Measurements from ENCODE around the gene EVL. TPM values are rescaled to one million over a fixed set of nuclear protein-coding genes. Genes with fewer than 3 reads are reported as not detected.
"Not testable (repeated sequence)": the region's sequence is repeated elsewhere in the genome, so short reads cannot be mapped to it uniquely, and the experiment has no call there.

The EVL gene
- polyA plus RNA-seq, 3 donors, result 130 to 192 (median 156) TPM

DNA sequence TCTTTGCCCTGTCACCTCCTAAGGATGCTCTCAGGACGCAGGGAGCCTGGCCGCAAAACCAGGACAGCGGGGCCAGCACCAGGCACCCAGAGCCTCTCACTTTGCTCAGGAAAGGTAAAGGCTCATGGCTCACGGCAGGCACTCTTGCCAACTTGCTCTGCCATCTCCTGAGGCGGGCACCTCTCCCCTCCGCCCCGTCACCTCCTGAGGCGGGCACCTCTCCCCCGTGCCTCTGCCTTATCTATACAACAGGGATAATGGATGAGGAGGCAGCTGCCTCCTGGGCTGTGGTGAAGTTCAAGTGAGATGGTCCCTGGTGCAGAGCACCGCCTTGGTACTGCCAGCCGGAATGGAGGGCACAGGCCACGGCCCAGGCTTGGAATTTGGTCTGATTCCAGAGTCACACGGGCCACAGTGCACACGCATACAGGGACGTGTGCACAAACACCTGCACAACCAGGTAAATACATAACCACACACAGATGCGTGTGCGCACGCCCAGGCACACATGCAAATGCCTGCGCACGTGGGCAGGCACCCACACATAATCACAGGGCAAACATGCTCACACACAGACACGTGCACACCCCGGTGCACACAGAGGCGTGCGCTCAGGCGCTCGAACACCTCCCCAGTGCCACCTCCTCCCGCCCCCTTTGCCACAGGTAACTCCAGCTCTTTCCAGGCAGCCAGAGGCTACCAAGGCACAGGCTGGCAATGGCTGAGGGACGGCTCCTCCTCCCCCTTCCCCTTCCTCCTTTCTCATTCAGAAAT is 82.7 kb downstream of the EVL start:
- no peak for DNase-seq (ENCODE audit: extremely low read depth in 1 of 11, low read depth in 9 of 11, low spot score in 4 of 11)

DNA sequence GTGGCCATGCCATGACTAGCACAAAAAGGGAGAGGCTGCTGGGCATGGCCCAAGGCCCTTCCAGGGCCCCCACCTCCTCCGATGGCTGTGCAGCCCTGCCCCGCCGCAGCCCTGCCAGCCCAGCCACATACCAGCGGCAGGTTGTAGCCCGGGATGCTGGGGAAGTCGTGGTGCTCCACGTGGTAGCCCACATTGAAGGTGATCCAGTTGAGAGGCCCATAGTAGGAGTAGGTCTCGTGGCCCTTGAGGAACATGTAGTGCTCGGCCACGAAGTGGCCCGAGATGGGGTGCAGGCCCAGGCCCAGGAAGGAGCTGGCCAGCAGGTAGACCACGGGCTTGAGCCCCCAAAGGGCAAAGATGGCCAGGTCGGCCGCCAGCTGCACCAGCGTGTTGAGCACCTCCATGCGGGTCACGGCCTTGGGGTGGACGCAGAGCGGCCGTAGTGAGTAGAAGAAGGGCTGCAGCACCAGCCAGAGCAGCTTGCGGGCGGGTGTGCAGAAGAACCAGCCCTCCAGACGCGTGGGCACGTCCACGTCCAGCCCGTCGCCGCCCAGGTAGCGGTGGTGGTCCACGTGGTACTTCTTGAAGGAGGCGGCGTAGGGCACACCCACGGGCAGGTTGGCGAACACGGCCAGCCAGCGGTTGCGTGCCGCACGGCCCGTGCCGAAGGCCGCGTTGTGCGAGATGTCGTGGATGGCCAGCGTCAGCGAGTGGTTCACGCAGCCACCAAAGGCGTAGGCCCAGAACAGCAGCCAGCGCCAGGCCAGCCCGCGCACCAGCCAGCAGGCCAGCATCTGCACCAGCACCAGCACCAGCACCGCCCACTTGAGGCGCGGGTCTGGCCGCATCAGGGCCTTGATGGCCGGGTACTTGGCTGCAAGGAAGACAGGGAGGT is 83.9 kb downstream of the EVL start:
- no peak for DNase-seq (ENCODE audit: extremely low read depth in 1 of 11, low read depth in 9 of 11, low spot score in 4 of 11)

DNA sequence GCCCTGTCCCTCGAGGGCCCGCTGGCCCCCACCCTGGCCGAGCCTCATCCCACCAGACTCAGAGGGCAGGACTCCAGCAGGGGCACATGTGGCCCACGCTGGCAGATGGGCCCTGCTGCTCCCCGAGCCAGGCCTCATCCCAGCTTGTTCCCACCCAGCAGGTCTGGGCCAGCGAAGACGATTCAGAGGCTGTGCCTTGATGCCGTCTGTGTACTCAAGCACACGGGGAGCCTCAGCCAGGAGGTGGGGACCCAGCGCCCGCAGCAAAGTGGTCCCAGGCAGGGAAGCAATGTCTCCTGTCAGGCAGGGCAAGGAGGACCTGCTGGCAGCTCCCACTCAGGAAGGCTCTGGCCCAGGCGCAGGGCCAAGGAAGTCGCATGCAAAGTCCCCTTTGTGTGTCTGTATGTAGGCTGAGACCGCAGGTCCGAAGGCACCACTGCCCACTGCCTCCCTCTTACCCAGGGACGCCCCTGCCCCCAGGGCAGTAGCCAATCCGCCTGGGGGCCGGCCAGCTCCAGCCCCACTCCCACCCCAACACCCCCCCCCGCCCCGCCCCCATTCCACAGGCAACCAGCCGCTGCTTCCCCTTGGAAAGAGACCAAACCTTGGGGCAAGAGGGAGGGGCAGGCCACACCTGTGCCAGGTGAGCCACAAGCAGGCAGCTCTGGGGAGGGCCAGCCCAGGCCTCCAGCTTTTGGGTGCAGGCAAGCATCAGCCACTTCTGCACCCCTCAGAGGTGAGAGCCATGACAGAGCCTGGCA is 84.8 kb downstream of the EVL start:
- DNase-seq (ENCODE audit: extremely low read depth in 1 of 11, low read depth in 9 of 11, low spot score in 4 of 11), result no peak

DNA sequence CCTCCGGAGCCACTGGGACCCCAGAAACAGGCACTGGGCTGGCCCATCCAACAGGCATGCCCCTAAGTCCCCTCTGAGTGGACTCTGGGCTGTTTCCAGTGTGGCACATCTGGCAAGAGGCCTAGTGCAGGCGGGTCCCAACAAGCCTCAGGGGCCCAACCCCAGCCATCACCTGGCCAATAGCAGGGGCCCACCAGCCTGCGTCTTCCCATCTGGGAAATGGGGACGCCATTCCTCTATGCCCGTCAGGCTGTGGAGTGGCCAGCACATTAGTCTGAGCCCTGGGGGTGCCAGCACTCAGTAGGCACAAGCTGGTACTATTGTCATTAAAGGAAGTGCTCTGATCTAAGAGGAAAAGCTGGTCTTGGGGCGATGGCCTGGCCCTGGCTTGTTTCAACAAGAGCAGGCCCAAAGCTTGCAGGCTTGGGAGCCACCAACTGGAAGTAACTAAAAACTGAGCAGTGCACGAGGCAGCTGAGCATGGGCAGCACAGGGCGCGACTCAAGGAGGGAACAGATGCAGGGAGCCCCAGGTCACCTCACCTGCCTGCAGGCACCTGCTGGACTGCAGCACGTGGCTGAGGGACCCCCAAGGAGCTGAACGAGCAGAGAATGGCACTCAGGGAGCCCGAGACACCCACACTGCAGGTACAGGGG is 85.8 kb downstream of the EVL start:
- DNase-seq (ENCODE audit: extremely low read depth in 1 of 11, low read depth in 9 of 11, low spot score in 4 of 11), result no peak

DNA sequence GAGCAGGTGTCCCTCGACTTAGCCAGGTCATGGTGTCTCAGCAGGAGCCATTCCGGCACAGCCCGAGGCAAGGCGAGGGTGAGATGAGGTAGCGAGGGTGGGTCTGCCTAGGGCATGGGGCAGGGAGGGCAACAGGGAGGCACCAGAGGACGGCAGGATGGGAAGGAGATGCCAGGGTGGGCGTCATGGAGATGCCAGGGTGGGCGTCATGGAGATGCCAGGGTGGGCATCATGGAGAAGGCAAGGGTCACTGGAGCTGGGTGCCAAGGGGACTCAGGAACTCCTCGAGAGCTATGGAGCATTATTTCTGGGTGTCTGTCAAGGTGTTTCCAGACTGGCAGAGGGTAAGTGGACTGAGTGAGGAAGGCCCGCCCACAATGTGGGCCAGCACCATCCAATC is 86.9 kb downstream of the EVL start:
- no peak for DNase-seq (ENCODE audit: extremely low read depth in 1 of 11, low read depth in 9 of 11, low spot score in 4 of 11)

DNA sequence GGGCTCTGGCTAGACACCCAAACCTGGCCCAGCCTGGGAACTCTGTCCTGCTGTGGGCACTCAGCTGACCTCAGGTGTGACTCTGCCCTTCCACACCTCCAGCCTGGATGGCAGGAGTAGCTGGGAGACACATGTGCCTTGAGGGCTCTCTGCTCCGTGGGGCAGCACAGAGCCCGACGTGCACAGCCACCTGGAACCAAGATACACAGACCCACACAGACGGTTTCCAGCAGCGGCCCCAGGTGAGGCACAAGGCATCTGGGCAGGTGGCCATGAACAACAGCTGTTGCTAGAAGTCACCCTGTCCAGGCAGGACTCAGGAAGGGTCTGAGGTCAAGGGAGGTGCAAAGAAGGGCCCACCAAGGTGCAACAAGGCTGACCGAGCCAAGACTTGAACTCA is 88.3 kb downstream of the EVL start:
- DNase-seq (ENCODE audit: extremely low read depth in 1 of 11, low read depth in 9 of 11, low spot score in 4 of 11), result no peak

DNA sequence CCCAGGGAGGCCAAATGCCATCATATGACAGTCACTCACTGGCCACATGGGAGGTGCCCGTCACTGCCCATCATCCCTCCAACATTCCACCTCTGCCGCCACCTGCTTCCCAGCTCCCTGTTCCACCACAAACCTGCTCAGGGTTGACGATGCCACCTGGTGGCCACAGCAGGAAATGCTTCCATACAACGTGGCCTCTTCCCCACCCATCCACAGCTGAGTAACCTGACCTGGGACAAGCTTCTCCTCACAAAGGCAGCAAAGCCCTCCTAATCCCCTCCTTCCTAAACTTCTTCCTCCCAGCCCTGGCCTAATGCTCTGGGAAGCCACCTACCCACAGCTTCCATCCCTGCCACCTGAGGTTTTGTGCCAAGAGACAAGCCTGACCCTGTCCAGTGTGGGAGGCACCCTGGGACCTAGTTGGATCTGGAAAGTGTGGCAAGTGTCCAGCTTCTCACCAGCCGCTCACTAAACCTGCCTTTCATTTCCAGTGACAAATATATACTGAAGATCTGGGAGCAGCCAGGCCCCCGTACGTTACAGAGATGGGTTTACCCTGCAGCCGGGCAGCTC is 89.9 kb downstream of the EVL start:
- DNase-seq (ENCODE audit: extremely low read depth in 1 of 11, low read depth in 9 of 11, low spot score in 4 of 11), result no peak

DNA sequence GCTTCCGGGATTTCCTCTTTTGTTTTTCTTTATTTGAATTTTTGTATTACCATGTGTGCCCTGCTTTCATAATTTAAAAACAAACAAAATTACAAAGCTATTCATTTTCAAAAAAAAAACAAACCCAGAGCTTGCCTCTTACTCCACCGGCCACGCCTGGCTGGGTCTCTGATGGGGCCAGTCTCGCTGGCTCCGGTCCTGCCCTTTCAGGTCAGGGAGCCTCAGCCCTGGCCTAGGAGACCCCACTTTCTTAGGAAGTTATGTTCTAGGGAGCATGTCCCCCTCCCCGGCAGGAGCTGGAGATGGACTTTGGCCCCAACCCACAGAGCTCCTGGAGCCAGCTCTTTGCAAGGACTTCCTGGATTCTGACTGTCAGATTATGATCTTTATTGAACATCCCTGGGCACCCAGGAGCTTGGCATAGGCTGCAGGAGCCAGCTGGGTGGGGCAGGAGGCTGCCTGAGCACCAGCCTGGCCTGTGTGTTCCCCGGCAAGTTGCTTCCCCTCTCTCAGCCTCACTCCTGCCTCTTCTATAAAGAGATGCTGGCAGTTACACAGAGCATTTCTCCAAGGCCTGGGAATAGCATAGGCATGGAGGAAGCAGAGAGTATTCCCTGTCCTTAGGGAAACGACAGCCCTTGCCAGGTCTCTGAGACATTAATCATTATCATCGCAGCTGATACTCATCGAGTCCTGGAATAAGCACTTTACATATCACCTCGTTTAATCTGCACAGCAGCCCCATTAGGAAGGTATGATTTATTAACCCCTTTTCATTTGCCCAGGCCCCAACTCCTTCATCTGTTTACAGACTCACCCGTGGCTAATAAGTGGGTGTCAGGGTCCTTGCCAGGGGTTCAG is 90.8 kb downstream of the EVL start:
- DNase-seq (ENCODE audit: extremely low read depth in 1 of 11, low read depth in 9 of 11, low spot score in 4 of 11), result no peak

DNA sequence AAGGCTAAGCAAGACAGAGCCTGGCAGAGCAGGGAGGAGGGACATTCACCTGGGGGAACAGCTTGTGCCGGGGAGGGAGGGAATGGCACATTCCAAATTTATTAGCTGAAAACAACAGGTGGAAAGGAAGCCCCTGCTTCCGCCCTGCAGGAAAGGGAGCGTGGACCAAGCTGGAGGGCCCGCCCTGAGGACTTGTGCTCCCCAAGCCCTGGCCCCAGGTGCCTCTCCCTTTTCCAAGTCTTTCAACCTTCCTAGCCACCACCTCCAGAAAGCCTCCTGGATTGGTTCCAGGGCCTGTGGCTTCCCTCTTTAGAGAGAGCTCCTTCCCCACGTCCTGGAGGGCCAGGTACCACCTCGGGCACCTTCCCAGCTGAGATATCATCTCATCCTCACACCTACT is 91.6 kb downstream of the EVL start:
- DNase-seq (ENCODE audit: extremely low read depth in 1 of 11, low read depth in 9 of 11, low spot score in 4 of 11), result no peak

DNA sequence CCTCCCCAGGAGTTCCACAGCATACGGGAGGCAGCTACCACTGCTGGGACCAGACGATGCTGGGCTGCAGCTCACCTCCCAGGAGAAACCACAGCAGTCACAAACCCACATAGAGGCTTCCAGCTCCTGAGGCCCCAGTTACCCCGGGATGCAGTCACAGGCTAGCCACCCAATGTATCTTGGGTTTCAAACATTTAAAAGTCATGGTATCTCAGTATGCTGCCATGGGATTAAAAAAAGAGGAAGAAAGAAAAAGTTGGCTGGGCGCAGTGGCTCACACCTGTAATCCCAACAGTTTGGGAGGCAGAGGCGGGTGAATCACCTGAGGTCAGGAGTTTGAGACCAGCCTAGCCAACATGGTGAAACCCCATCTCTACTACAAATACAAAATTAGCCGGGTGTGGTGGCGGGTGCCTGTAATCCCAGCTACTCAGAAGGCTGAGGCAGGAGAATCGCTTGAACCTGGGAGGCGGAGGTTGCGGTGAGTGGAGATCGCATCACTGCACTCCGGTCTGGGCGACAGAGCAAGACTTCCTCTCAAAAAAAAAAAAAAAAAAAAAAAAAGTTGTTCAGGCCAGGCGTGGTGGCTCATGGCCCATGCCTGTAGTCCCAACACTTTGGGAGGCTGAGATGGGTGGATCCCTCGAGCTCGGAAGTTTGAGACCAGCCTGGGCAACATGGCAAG is 92.5 kb downstream of the EVL start:
- not testable (repeated sequence) for DNase-seq (ENCODE audit: extremely low read depth in 1 of 11, low read depth in 9 of 11, low spot score in 4 of 11)

DNA sequence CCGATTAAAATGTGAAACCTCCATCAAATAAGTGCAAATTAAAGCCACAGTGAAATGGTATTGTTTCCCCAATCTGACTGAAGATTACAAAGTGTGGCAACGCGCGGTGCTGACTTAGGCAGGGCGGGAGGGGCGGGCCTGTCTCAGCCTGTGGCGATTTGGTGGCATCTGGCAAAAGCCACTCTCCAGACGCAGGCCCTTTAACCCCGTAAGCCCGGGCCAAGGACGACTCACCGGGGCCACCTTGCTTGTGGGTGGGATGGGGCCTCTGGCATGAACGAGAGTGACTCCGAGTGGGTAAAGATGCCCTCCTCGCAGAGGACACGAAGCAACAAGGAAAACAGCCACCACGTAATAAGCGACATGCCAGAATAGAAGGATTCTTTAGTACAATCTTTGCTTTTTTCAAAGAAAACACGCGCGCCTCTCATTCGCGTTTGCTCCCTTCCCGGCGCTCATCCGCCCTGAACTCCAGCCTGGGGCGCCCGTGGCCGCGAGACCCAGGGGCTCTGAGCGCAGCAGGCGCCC is 93.4 kb downstream of the EVL start:
- no peak for DNase-seq (ENCODE audit: extremely low read depth in 1 of 11, low read depth in 9 of 11, low spot score in 4 of 11)

DNA sequence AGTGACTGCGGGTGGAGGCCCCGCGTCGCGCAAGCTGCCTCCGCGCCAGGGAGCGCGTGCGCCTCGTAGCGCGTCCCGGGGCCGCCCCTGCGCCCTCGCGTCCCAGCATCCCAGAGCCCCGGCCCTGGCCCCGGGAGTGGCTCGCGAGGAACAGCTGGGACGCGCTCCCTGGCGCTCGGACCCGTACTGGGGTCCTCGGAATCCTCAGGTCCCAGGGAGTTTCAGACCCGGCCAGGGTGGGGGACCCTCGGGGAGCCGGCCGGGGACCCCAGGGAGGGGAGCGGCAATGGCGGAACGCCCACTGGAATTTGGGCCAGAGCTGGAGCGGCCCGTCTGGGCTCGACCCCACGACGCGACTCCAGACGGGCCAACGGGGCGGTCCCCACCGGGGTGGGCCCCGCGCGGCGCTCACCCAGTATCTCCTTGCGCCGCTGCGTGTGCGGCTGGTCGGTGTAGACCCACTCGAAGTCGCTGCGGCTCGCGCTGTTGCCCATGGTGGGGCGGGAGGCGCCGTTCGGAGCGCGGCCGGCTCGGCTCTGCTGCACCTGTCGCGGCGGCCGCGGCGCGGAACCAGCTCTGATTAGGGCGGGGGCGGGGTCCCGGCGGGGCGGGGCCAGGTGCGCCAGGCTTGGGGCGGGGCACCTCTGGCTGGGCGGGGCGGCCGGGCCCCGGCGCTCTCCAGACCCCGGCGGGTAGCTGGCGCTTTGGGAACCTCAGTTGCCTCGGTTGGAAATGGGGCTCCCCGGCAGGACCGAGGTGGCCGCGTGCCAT is 94.1 kb downstream of the EVL start, which contains the start of gene DEGS2:
Gene DEGS2 (minus strand): TSS at position 552 of the 771 bp plus-strand sequence. CDS start 58 bp downstream, at position 494.
- no peak for DNase-seq (ENCODE audit: extremely low read depth in 1 of 11, low read depth in 9 of 11, low spot score in 4 of 11)

DNA sequence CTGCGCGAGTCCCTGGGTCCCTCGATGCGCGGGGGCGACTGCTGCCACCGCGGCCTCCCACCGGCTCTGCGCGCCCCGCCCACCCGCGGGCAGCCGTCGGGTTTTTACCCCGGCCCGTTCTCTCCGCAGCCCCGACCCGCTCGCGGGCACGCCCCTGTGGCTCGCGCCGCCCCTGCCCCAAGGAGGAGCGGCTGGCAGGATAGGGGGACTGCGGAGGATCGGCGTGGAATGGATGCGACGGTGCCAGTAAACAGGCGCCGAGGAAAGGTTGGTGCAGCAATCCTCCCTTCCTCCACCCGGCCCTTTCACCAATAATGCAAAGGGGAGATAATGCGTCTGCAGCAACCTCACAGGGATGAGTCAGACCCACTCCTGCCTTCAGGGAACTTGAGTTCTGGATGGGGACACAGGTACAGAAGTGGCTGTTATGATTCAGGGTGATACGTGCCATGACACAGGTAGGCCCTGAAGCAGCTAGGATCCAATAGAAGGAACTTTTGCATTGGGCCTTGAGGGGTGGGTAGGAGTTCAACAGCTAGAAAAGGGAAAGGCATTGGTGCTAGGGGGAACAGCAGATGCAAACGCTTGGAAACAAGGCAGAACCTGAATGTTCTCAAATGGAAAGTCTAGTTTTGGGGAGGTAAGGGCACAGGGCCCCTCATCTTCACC is 94.8 kb downstream of the EVL start:
- DNase-seq (ENCODE audit: extremely low read depth in 1 of 11, low read depth in 9 of 11, low spot score in 4 of 11), result no peak

DNA sequence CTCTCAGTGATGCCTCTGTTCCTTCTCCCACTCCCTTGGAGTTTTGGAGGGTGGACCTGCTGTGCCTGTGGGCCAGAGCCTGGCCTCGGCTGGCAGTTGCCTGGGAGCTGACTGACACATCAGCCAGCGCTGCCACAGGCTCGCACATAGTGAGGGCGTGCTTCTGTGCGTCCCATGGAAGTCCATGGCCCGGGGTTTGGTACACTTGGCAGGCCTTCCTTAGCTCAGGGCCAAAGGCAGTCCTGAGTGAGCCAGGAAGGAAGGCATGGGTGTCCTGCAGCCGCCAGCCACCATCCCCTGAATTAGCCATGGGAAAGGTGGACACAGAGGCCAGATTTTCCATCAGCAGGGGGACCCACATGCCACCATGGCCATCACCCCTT is 95.3 kb downstream of the EVL start:
- DNase-seq (ENCODE audit: extremely low read depth in 1 of 11, low read depth in 9 of 11, low spot score in 4 of 11), result no peak

DNA sequence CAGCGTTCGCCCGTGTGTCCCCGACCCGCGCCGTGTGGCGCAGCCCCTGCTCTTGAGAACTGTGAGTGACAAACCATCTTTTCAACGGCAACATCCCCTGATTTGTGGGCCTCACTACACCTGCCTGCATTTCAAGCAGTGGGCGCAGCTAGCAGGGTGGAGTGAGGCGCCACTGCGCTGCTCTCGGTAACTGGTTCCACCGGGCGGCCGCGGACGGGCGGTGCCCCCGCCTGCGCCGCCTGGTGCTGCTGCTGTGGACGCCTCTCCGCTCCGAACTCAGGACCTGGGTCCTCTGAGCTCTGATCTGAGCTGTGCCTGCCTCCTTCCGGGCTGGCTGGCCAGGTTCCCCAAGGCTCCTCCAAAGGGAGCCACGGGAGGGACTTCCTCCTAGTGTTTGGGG is 100.2 kb downstream of the EVL start:
- no peak for DNase-seq (ENCODE audit: extremely low read depth in 1 of 11, low read depth in 9 of 11, low spot score in 4 of 11)
